Measurements from ENCODE around the gene FRMPD4.

The FRMPD4 gene

DNA sequence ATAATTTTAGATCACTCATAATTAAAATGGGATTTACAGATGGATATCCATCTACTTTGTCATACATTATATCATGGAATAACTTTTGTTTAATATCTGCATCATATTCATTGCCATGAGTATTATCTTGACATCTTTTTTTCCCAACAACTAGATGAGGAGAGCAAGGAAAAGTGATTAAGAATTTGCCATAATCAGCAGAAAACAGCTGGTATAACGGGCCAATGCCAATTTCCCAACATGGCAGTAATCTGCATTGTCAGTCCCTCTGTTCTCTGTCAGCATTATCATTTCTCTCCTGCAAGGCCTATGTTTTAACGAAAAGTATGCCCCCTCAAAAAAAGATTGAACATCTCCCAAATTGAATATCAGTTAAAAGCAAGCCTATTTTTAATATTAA lies 314.0 kb downstream of the FRMPD4 start:
- H3K27ac ChIP-seq, result no peak overlapping the region
- TF ChIP-seq ZFX (IDR thresholded peaks at IDR 0.05; ENCODE audit: borderline replicate concordance), result no peak
- TF ChIP-seq, protein P1, sequence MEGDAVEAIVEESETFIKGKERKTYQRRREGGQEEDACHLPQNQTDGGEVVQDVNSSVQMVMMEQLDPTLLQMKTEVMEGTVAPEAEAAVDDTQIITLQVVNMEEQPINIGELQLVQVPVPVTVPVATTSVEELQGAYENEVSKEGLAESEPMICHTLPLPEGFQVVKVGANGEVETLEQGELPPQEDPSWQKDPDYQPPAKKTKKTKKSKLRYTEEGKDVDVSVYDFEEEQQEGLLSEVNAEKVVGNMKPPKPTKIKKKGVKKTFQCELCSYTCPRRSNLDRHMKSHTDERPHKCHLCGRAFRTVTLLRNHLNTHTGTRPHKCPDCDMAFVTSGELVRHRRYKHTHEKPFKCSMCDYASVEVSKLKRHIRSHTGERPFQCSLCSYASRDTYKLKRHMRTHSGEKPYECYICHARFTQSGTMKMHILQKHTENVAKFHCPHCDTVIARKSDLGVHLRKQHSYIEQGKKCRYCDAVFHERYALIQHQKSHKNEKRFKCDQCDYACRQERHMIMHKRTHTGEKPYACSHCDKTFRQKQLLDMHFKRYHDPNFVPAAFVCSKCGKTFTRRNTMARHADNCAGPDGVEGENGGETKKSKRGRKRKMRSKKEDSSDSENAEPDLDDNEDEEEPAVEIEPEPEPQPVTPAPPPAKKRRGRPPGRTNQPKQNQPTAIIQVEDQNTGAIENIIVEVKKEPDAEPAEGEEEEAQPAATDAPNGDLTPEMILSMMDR (IDR thresholded peaks at IDR 0.05), result no peak

DNA sequence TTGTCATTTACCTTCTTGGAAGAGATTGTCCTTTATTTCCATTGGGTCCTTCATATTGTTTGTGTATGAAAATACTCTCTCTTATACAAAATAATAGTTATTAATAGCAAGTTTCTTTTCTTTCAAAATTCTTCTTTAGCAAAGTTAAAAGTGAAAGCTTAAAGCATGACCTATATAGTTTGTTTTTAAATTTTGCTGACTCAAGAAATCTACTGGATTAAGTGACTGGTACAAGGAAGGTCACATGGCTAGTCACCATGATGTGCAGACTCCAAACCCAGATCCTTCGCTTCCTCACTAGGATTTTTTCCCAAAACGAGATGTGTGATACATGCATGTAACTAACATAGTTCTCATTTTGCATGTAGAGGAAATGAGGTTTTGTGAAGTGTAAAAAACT lies 322.7 kb downstream of the FRMPD4 start:
- H3K27ac ChIP-seq, result no peak overlapping the region
- TF ChIP-seq ZFX (IDR thresholded peaks at IDR 0.05; ENCODE audit: borderline replicate concordance), result no peak
- TF ChIP-seq, protein P1 (IDR thresholded peaks at IDR 0.05), result no peak

DNA sequence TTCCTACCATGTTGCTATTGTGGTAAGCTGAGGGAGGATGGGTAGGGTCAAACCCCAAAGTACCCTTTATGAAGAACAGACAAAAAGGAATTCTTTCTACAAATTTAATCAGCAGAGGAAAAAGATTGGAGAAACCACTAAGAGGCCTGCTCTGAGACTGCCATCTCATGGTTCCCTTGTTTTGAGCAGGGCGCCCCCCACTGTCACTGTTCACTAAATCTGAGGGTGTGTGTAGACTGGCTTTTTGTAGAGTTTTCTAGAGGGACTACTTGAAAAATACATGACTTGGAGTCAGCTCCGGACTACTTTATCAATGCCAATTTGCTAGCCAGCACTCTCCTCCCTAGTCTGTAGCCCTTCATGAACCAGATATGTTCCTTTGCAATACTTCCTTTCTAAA lies 324.8 kb downstream of the FRMPD4 start:
- H3K27ac ChIP-seq, result no peak overlapping the region
- TF ChIP-seq, protein P1 (IDR thresholded peaks at IDR 0.05), result no peak
- no peak for TF ChIP-seq ZFX (IDR thresholded peaks at IDR 0.05; ENCODE audit: borderline replicate concordance)

DNA sequence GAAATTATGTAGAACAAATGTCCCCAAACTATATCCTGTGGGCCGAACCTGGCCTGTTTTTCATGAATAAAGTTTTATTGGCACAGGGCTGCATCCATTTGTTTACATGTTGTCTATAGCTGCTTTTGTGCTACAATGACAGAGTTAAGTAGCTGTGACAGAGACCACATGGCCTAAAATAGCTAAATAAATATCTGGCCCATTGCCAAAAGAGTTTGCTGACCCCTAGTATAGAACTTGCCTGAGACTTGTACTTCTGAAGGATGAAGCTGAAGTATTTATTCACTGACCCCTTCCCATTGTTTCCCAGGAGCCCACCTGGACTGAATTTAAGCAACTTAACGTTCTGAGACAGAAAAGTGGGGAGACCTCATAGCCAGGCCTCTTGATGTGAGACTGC lies 325.6 kb downstream of the FRMPD4 start:
- no peak for TF ChIP-seq ZFX (IDR thresholded peaks at IDR 0.05; ENCODE audit: borderline replicate concordance)
- TF ChIP-seq, protein P1 (IDR thresholded peaks at IDR 0.05), result no peak
- no peak overlapping the region for H3K27ac ChIP-seq

DNA sequence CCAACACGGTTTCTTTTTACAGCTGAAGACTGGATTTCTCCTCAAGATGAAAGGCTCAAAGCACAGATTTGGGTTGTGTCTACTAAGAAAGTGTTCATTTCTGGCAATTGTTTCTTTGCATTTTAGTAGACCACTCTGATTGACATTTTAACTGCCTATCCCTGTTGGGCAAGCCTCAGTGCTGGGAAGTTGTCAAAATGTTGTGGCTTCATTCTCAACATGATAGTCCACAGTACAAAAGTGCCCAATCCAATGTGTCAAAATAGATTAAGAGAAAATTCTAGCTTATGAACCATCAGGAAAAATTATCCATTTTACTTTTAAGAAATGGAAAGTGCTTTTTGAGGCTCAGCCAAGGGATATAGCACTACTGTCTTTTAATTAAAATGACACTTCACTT lies 329.0 kb downstream of the FRMPD4 start:
- H3K27ac ChIP-seq, result no peak overlapping the region
- no peak for TF ChIP-seq ZFX (IDR thresholded peaks at IDR 0.05; ENCODE audit: borderline replicate concordance)
- TF ChIP-seq, protein P1 (IDR thresholded peaks at IDR 0.05), result no peak

DNA sequence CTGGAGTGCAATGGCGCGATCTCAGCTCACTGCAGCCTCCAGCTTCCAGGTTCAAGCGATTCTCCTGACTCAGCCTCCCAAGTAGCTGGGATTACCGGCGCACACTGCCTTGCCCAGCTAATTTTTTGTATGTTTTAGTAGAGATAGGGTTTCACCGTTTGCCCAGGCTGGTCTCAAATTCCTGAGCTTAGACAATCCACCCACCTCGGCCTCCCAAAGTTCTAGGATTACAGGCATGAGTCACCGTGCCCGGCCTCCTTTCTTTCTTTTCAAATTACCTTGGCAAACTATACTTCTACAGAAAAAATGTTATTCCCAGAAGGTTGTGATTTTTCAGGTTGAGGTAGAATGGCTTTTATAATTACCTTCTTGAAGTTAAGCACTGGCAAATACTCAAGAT lies 331.0 kb downstream of the FRMPD4 start:
- no peak overlapping the region for H3K27ac ChIP-seq
- TF ChIP-seq, protein P1 (IDR thresholded peaks at IDR 0.05), result no peak
- no peak for TF ChIP-seq ZFX (IDR thresholded peaks at IDR 0.05; ENCODE audit: borderline replicate concordance)

DNA sequence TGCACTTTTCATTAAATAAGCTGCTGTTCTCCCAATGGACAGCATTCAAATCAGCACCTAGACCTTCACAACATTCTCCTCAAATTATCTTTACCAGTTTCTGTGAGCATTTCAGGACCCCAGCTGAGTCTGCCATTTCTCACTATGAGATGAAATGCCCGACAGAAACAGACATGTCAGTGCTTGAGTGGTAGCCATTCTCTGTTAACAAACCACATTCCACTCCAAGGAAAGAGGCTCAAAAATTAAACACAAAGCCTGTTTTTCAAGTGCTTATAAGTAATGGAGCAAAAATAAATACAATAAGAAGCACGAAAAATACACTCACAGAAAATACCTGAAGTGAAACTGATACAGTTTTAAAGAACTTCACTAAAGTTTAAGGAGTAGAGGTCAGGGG lies 332.8 kb downstream of the FRMPD4 start:
- no peak overlapping the region for H3K27ac ChIP-seq
- TF ChIP-seq ZFX (IDR thresholded peaks at IDR 0.05; ENCODE audit: borderline replicate concordance), result no peak
- TF ChIP-seq, protein P1 (IDR thresholded peaks at IDR 0.05), result no peak

Data from 22Rv1 (cell line).